HG02970 (cell line): ENCODE measurements around the gene EPHA3.

Experiments used
- ATAC-seq: cut with Tn5 transposase; IDR thresholded peaks from one replicate; pipeline ENCODE4 v1.9.1; 2021; ENCODE audit warnings: mild to moderate bottlenecking, moderate library complexity, moderate number of reproducible peaks; ENCODE audit not compliant: unreplicated experiment, low FRiP score

EPHA3 gene

GRCh38 chr3:89426060-89426459 lies 318.6 kb downstream of the EPHA3 start:
- ATAC-seq, result no peak

DNA sequence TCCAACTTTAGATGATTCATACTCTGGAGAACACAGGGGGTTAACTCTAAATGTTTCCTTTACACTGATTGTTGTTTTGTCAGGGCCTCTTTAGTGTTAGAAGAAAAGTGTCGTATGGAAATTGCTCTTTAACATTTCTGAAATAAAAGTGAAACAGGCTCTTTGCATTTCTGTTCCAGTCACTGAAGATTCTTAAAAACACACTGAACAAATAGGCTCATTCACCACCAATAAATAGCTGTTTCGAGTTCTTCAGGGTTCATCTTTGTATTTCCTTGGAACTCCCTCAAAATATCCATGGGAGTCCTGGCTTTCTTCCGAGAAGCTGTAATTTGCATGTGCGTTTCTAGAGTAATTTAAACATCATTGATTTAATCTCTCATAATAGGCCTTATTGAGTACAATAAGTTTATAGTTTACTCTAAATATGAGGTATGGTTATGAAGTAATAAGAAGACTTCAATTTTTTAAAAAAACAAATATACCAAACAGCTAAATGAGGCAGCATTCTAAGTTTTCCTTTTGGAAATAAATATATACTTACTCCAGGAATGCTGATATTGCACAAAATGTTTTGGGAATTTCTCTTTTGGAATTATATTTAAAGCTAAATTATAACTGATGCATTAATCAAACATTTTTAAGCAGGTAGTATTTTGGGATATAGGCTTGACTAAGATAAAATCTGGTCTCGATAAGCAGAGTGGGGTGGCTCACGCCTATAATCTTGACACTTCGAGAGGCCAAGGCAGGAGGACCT lies 327.4 kb downstream of the EPHA3 start:
- ATAC-seq, result no peak

- ATAC-seq, result no peak
These were observed 329.4 kb downstream of the EPHA3 start for GRCh38 chr3:89436846-89437245.

- ATAC-seq, result no peak
These were observed 333.0 kb downstream of the EPHA3 start for GRCh38 chr3:89440386-89440785.

DNA sequence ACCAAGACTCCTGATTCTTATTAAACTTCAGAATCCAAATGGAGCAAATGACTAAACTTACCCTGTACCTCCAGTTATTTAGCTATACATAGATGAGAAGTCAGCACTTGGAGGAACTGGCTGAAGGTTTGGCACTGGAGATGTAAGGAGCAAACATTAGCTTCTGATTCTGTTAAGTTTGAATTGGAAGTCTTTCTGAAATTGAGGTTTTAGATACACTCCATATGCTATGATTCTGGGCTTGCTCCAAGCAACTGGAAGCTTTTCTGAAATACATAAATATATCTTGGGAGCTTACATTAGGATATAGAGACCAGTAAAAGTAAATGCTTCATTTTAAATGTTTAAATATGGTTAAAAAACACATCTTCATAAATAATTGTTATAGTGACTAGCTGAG lies 333.7 kb downstream of the EPHA3 start:
- no peak for ATAC-seq

DNA sequence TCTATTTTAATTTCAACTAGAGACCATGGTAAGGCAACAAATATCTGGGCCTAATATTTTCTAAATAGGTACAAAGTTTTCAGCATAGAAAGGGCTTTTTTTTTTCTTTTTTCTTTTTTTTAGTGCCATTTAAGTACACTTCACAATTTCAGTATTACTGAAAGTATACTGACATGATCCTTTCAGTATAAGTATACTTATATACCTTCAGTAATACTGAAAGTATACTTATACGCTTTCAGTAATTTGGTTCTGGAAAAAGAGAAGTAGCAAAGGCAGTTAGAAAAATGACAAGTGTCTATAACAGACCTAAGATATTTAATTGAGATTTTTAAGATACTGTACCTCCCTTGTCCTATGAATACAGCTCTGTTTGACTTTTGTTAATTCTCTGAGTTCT lies 339.2 kb downstream of the EPHA3 start:
- no peak for ATAC-seq

DNA sequence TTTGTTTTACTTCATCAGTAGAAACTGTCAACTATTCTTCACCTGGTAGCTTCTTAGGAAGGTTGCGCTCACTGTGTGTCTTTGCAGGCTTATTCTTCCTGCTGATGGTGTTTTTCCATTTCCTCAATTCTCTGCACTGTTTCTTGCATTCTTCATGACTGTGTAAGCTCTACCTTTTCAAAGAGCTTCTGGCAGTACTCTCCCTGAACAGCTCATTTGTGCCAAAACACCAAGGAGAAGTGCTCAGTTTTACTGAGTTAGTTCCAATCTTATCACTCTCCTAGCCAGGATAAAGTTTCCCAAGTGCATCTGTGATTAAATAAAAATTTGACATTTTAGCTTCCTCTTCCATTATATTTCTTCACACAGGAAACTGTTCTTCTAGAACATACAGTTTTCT lies 339.8 kb downstream of the EPHA3 start:
- no peak for ATAC-seq

GRCh38 chr3:89449086-89449485 lies 341.7 kb downstream of the EPHA3 start:
- ATAC-seq, result no peak

GRCh38 chr3:89452066-89452465 lies 344.6 kb downstream of the EPHA3 start:
- no peak for ATAC-seq

- no peak for ATAC-seq
These were observed 347.8 kb downstream of the EPHA3 start for GRCh38 chr3:89455240-89455639.

DNA sequence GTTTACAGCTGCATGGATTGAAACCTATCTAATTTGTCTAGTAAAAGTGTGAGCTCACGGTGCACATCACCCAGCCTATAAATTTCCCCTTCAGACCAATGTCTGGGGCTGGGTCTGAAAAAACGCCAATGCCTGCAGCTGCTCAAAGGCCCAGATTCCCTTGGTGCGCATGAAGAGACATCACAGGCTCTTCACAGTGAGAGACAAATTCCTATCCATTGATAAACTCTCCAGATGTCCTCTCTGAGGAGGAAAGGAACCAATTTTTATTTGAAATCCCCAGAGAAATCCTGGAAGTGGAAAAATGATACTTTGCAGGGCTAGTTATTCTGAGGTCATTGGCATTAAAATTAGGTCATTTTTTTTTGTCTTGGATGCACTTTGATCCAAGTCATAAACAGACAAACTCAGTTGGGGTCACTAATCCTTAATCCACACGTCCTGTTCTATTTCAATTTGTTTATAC lies 360.5 kb downstream of the EPHA3 start:
- ATAC-seq, result no peak

- no peak for ATAC-seq
These were observed 364.7 kb downstream of the EPHA3 start for GRCh38 chr3:89472101-89472500.

DNA sequence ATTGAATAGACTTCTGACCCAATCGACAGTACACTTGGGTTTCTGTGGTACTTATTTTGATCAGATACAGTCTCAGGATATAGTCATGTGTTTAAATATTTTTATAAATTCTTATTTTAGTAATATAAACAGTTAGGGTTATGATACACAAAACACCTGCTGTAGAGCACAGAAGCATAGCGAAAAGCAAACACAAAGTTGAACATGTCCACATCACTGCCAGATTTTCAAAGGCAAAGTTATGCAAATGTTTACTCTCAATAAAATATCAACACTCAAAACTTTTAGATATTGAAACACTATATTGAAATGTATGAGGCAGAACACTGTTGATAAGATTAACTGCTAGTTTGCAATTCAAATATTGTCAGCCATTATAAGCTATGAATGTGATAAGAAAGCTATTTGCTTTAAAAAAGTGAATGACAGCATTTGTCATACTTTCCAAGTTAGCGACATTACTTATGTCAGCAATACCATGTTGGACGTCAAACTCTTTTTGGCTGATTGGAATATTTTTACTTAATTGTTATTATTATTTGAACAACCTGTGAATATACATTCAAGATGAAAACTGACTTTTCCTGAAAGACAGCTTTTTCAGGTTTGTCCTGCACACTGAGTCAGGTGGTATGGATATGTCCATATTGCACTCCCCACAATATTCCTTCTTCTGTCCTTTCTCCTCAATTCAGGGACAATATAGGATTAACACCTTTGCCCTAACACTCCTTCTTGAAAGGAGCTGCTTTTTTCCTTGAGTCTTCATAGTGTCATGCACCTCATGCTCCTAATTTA lies 367.1 kb downstream of the EPHA3 start:
- no peak for ATAC-seq

DNA sequence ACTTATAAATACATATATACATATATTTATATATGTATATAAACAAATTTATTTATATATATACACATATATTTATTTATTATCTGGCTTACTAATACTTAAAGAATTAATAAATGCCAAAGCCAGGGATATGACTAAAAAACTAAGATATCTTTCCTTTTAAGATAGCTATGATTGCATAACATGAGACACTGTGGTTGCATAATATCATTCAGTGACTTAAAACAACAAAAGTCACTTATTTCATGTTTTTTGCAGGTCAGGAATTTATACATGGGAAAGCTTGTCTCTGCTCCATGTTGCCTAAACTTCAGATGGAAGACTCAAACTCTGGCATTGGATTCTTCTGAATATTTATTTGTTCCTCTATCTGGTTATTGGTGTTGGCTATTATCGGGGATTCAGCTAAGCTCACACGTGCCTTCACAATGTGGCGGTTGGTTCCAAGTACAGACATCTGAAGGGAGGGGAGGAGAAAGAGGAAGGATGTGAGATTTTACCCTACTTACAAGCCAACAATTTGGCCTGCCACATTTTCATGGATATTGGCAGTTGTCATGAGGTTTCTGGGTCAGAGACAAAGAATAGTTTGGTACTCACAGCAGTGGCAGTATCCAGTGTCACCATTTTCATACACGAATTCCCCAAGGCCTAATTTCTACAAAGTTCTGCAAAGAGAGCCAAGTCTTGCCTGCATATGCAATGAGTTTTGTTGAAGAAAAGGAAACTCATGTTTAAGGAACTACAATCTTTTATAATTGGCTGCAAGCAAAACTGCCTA lies 381.6 kb downstream of the EPHA3 start:
- no peak for ATAC-seq

- no peak for ATAC-seq
These were observed 382.7 kb downstream of the EPHA3 start for GRCh38 chr3:89490129-89490528.

DNA sequence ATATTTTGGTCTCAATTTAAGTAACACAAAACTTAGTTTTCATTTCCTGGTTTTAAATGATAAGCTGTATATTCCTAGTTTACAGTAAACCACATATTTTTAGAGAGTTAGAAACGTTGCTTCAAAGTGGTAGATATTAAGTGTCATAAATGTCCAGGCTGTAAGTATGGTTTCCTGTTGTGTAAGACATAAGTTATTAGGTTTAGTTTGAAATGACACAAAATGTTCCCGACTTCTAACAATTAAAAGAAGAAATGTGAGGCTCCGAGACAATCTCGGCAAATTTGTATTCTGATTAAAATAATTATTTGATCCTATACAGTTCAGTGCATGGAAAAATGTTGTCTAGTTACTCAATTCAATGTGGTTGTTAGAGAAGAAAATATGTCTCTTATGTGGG lies 387.3 kb downstream of the EPHA3 start:
- no peak for ATAC-seq

GRCh38 chr3:89503891-89504391 lies 396.5 kb downstream of the EPHA3 start:
- no peak for ATAC-seq

GRCh38 chr3:89504432-89504831 lies 397.0 kb downstream of the EPHA3 start:
- no peak for ATAC-seq

GRCh38 chr3:89506462-89507103 lies 399.2 kb downstream of the EPHA3 start:
- ATAC-seq, result no peak

- no peak for ATAC-seq
These were observed 413.9 kb downstream of the EPHA3 start for GRCh38 chr3:89521328-89521727.
